Amygdala (tissue), 56 donors: Measurements from ENCODE around the gene CETP.

Experiments
- DNase-seq, 56 donors: peaks; one replicate each; lab custom pipeline; 2025; lab: John Stamatoyannopoulos, UW

Gene CETP

GRCh38 chr16:57013229-57013628 lies 51.5 kb downstream of the CETP start:
- DNase-seq: no peak

- DNase-seq: no peak
Measured at GRCh38 chr16:57013902-57014301, 52.2 kb downstream of the CETP start.

- DNase-seq: no peak
Measured at GRCh38 chr16:57016301-57016700, 54.6 kb downstream of the CETP start.

GRCh38 chr16:57016831-57017230 lies 55.1 kb downstream of the CETP start:
- no peak for DNase-seq

GRCh38 chr16:57017251-57017650 lies 55.5 kb downstream of the CETP start:
- DNase-seq: no peak

GRCh38 chr16:57019746-57020145 lies 58.0 kb downstream of the CETP start:
- no peak for DNase-seq

GRCh38 chr16:57020651-57021050 lies 58.9 kb downstream of the CETP start:
- DNase-seq: no peak

GRCh38 chr16:57021757-57022156 lies 60.0 kb downstream of the CETP start:
- DNase-seq: no peak

GRCh38 chr16:57022445-57022844 lies 60.7 kb downstream of the CETP start:
- no peak for DNase-seq

GRCh38 chr16:57023541-57024249 lies 61.9 kb downstream of the CETP start:
- DNase-seq: no peak

- no peak for DNase-seq
Measured at GRCh38 chr16:57024894-57025680, 63.3 kb downstream of the CETP start.

- no peak for DNase-seq
Measured at GRCh38 chr16:57025941-57026777, 64.4 kb downstream of the CETP start.

- no peak for DNase-seq
Measured at GRCh38 chr16:57026778-57027062, 65.0 kb downstream of the CETP start.

- no peak for DNase-seq
Measured at GRCh38 chr16:57027067-57027466, 65.3 kb downstream of the CETP start.

- DNase-seq: no peak
Measured at GRCh38 chr16:57028086-57028485, 66.3 kb downstream of the CETP start.

GRCh38 chr16:57029161-57030160 lies 67.7 kb downstream of the CETP start:
- DNase-seq: no peak

- DNase-seq: no peak
Measured at GRCh38 chr16:57030346-57030902, 68.7 kb downstream of the CETP start.

GRCh38 chr16:57031156-57031555 lies 69.4 kb downstream of the CETP start:
- DNase-seq: no peak

- DNase-seq: no peak
Measured at GRCh38 chr16:57032346-57032745, 70.6 kb downstream of the CETP start.

- DNase-seq: no peak
Measured at GRCh38 chr16:57032931-57033330, 71.2 kb downstream of the CETP start.
